Inferior parietal cortex (tissue), 1 donor: ENCODE measurements around the gene NDUFB11.

ENCODE experiments used
- DNase-seq: peaks from one replicate; pipeline ENCODE4 v3.0.0-alpha.2; 2016; ENCODE audit errors: extremely low spot score

The NDUFB11 gene

GRCh38 chrX:47174846-47175587 is 30.5 kb upstream of the NDUFB11 start:
- no peak for DNase-seq

GRCh38 chrX:47174376-47174775 is 29.9 kb upstream of the NDUFB11 start:
- DNase-seq: no peak

GRCh38 chrX:47172971-47173792 is 28.7 kb upstream of the NDUFB11 start:
- DNase-seq: no peak

GRCh38 chrX:47172549-47172948 is 28.0 kb upstream of the NDUFB11 start:
- DNase-seq: no peak

GRCh38 chrX:47171996-47172395 is 27.5 kb upstream of the NDUFB11 start:
- no peak for DNase-seq

GRCh38 chrX:47170861-47171692 is 26.6 kb upstream of the NDUFB11 start:
- DNase-seq: no peak

- no peak for DNase-seq
Observed at GRCh38 chrX:47169726-47170515, 25.4 kb upstream of the NDUFB11 start.

GRCh38 chrX:47169273-47169672 is 24.8 kb upstream of the NDUFB11 start:
- DNase-seq: no peak

- no peak for DNase-seq
Observed at GRCh38 chrX:47168495-47169073, 24.1 kb upstream of the NDUFB11 start.

- no peak for DNase-seq
Observed at GRCh38 chrX:47166126-47166525, 21.6 kb upstream of the NDUFB11 start.

- DNase-seq: no peak
Observed at GRCh38 chrX:47164420-47164819, 19.9 kb upstream of the NDUFB11 start.

- DNase-seq: no peak
Observed at GRCh38 chrX:47162927-47163583, 18.6 kb upstream of the NDUFB11 start.

- no peak for DNase-seq
Observed at GRCh38 chrX:47160781-47161180, 16.3 kb upstream of the NDUFB11 start.

GRCh38 chrX:47158781-47159180 is 14.3 kb upstream of the NDUFB11 start:
- no peak for DNase-seq

GRCh38 chrX:47158131-47158530 is 13.6 kb upstream of the NDUFB11 start:
- no peak for DNase-seq

- DNase-seq: no peak
Observed at GRCh38 chrX:47156611-47157520, 12.4 kb upstream of the NDUFB11 start.

- DNase-seq: no peak
Observed at GRCh38 chrX:47151435-47151834, 6.9 kb upstream of the NDUFB11 start.

GRCh38 chrX:47148946-47149345 is 4.4 kb upstream of the NDUFB11 start:
- no peak for DNase-seq
